Chondrocyte (in vitro differentiated cells): ENCODE data around the gene PDGFA. TPM values are rescaled to one million over a fixed set of nuclear protein-coding genes. Genes with fewer than 3 reads are reported as not detected.

ENCODE experiments used
- DNase-seq: peaks from one replicate; pipeline ENCODE4 v3.0.0; 2021; ENCODE audit warnings: mixed read lengths, low spot score
- H3K27ac Mint-ChIP-seq: one replicate; pipeline ENCODE4 v1.8.0; 2021; ENCODE audit warnings: mild to moderate bottlenecking, moderate library complexity, mixed read lengths; ENCODE audit not compliant: unreplicated experiment
- H3K27me3 Mint-ChIP-seq: 2 replicates; pipeline ENCODE4 v1.8.0; 2021; ENCODE audit warnings: low read depth, mixed read lengths
- H3K36me3 Mint-ChIP-seq: 2 replicates; pipeline ENCODE4 v1.8.0; 2021; ENCODE audit warnings: low read depth, mixed read lengths
- H3K4me1 Mint-ChIP-seq: 2 replicates; pipeline ENCODE4 v1.8.0; 2021; ENCODE audit warnings: low read depth, mild to moderate bottlenecking, mixed read lengths
- H3K4me3 Mint-ChIP-seq: one replicate; pipeline ENCODE4 v1.8.0; 2021; ENCODE audit warnings: mild to moderate bottlenecking, moderate library complexity, mixed read lengths; ENCODE audit not compliant: unreplicated experiment
- H3K9me3 Mint-ChIP-seq: 2 replicates; pipeline ENCODE4 v1.8.0; 2021; ENCODE audit warnings: low read depth, mixed read lengths
- total RNA-seq: library from RNA; stranded (reverse); gene quantifications from 3 replicates; pipeline ENCODE4 v1.2.1, GENCODE V29; 2021
- TF ChIP-seq, protein P1 (sequence below): fragments of 200-600 bp; sonication (generic); IDR thresholded peaks from 2 replicates; pipeline ENCODE4 v1.5.0; 2021; ENCODE audit warnings: antibody characterized with exemption, mild to moderate bottlenecking, moderate library complexity

Gene PDGFA
- total RNA-seq, 1 donor from 2014 or later, result 70.6 TPM

DNA sequence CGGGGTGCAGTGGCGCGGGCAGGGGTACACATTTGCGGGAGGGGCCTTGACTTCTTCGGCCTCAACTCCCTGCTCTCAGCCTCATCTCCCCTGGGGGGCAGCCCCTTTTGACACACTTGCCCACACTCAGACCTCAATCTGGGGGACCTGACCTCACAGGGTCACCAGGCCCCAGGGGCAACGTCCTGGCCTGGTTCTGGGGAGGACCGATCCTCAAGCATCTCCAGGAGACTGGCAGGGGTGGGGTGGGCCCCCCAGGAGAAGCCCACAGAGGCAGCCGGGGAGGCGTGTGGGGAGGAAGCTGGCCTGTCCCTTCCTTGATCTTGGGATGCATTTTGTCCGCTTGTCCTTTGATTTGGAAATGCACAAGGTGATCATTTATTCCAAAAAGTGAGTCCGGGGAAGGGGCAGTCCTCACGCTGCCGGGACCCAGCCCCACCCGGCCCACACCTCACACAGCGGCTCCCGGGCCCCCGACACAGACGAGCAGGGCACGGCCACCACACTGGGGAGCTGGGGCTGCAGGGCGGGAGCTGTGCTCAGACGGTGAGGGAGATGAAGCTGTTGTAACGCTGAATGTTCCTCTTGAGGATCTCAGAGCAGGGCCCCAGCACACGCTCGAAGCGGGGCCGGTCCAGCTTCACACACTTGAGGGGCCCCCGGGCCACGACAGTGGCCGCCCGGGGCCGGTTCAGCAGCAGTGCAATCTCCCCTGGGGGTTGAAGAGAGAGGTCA is 30.4 kb upstream of the PDGFA start:
- peaks cover 7% of the 10 kb centered on the region for H3K4me1 Mint-ChIP-seq
- TF ChIP-seq, protein P1, sequence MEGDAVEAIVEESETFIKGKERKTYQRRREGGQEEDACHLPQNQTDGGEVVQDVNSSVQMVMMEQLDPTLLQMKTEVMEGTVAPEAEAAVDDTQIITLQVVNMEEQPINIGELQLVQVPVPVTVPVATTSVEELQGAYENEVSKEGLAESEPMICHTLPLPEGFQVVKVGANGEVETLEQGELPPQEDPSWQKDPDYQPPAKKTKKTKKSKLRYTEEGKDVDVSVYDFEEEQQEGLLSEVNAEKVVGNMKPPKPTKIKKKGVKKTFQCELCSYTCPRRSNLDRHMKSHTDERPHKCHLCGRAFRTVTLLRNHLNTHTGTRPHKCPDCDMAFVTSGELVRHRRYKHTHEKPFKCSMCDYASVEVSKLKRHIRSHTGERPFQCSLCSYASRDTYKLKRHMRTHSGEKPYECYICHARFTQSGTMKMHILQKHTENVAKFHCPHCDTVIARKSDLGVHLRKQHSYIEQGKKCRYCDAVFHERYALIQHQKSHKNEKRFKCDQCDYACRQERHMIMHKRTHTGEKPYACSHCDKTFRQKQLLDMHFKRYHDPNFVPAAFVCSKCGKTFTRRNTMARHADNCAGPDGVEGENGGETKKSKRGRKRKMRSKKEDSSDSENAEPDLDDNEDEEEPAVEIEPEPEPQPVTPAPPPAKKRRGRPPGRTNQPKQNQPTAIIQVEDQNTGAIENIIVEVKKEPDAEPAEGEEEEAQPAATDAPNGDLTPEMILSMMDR, result no peak
- no peaks in the 10 kb centered on the region for H3K36me3 Mint-ChIP-seq
- DNase-seq, result peak; percentile 82
- H3K27me3 Mint-ChIP-seq, result no peaks in the 10 kb centered on the region
- no peak overlapping the region for H3K4me3 Mint-ChIP-seq
- H3K9me3 Mint-ChIP-seq, result peaks cover 5% of the 10 kb centered on the region
- H3K27ac Mint-ChIP-seq, result no peak overlapping the region

DNA sequence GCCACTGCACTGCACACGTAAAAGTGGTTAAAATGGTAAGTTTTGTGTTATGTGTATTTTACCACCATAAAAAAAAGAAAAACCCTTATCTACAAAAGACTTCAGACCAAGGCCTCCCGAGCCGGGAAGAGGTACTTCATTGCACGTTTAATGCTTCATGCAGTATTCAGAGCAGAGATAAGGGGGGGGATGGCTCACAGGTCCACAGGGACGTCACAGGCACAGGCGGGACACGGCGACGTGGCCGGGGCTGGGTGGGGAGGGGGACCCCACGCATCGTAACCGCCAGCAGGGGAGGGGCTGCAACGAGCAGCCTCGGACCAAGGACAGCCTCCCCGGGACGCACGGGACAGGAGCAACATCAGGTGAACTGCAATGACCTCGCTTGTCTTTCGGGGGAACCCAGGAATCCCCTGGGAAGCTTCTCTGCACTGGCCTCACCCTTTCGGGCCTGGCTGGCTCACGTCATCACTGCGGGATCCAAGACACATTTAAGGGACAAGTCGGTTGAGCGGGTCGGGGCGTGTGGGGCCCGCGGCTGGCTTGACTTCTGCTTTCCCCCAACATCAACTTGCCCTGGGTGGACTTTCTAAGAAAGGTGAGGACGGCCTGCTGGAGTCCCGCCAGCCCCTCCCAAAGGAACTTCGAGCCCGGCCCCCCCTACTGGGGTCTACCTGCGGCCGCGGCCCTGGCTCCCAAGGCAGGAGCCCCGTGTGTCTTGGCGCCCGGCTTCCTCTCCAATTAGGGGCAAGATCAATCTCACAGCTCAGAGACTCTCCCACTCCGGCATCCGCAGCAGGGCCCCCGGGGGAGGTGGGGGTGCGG is 29.6 kb upstream of the PDGFA start:
- DNase-seq, result peak; percentile 84
- H3K9me3 Mint-ChIP-seq, result peaks cover 5% of the 10 kb centered on the region
- no peak overlapping the region for H3K4me3 Mint-ChIP-seq
- no peaks in the 10 kb centered on the region for H3K27me3 Mint-ChIP-seq
- no peaks in the 10 kb centered on the region for H3K36me3 Mint-ChIP-seq
- H3K27ac Mint-ChIP-seq, result no peak overlapping the region
- TF ChIP-seq, protein P1, result no peak
- peaks cover 7% of the 10 kb centered on the region for H3K4me1 Mint-ChIP-seq

DNA sequence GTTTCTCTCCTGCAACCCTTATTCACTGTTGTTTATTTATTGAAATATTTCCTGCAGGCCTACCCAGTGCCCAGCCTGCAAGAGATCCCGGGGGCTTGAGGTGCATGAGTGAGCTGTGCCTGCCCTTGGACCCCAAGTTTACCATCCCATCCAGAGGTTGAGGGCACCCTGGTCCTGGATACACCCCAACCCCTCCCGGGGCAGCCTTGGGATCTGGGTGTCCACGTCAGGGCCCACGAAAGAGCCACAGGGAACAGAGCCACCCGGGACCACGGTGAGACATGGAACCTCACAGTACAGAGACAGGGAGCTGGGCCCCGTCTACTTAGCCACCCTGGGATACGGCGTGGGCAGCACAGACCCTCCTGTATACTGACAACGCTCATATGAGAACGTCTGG is 28.8 kb upstream of the PDGFA start:
- H3K9me3 Mint-ChIP-seq, result peaks cover 5% of the 10 kb centered on the region
- TF ChIP-seq, protein P1, result no peak
- no peaks in the 10 kb centered on the region for H3K36me3 Mint-ChIP-seq
- H3K4me1 Mint-ChIP-seq, result peaks cover 7% of the 10 kb centered on the region
- H3K27ac Mint-ChIP-seq, result no peak overlapping the region
- no peaks in the 10 kb centered on the region for H3K27me3 Mint-ChIP-seq
- H3K4me3 Mint-ChIP-seq, result no peak overlapping the region
- DNase-seq, result peak; percentile 51

DNA sequence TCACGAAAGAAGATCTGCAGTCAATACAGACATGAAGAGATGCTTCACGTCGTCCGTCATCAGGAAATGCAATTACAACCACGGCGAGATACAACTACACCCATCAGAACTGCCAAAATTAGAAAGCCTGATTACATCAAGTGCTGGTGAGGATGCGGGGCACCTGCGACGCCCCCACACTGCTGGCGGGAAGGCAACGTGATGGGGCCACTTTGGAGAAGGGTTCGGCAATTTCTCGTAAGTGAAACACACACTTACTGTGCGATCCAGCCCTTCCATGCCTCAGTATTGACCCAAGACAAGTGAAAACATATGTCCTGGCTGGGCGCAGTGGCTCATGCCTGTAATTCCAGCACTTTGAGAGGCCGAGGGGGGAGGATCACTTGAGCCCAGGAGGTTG is 25.8 kb upstream of the PDGFA start:
- Mint-ChIP-seq H3K4me1 (peaks cover 25% of the 10 kb centered on the region), H3K9me3 (peaks cover 5% of the 10 kb centered on the region), H3K27me3 (no peaks in the 10 kb centered on the region), H3K4me3 (no peak overlapping the region), H3K36me3 (no peaks in the 10 kb centered on the region), H3K27ac (no peak overlapping the region)
- peak; percentile 38 for DNase-seq
- TF ChIP-seq, protein P1, result no peak

DNA sequence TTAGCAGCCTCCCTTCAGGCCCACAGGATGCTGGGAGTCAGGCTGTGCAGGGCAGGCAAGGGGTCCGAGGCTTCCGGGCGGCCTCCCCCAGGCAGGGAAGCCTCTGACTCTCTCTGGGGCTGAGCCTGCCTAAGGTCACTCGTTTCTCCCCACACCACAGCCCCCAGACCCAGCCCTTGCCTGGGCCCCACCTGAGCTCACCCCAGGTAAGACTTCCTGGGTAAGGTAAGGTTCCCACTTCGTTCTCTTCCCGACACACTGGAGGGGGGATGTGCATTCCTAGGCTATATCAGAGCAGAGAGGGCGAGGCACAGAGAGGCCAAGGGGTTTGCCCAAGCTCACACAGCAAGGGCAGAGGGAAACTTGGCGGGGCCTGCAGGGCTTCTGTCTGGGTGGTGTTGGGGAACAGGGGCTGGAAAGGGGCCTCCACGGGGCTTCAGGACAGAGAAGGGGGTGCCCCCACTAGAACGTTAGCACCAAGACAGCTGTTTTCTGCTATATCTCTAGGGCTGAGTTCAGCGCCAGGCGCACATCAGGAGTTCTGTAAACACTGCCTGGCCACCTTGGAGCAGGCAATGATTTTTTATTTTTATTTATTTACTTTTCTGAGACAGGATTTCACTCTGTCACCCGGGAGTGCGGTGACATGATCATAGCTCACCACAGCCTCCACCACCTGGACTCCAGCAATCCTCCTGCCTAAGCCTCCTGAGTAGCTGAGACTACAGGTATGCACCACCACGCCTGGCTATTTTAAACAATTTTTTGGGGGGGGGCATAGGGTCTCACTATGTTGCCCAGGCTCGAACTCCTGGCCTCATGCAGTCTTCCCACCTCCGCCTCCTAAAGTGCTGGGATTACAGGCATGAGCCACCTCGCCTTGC is 24.9 kb upstream of the PDGFA start:
- H3K4me1 Mint-ChIP-seq, result peaks cover 30% of the 10 kb centered on the region
- H3K9me3 Mint-ChIP-seq, result peaks cover 5% of the 10 kb centered on the region
- H3K27ac Mint-ChIP-seq, result no peak overlapping the region
- peak; percentile 68 for DNase-seq
- no peaks in the 10 kb centered on the region for H3K36me3 Mint-ChIP-seq
- TF ChIP-seq, protein P1, result no peak
- no peaks in the 10 kb centered on the region for H3K27me3 Mint-ChIP-seq
- H3K4me3 Mint-ChIP-seq, result no peak overlapping the region
